Gastrocnemius medialis (tissue), 4 donors: ENCODE data around the gene LTK.

Experiments used
- POLR2A ChIP-seq, 2 donors: fragments of 450-650 bp; IDR thresholded peaks; one replicate each; pipeline ENCODE4 v1.6.1; 2017; ENCODE audit warnings: antibody characterized with exemption in 2 of 2, mild to moderate bottlenecking in 2 of 2, moderate library complexity in 2 of 2
- TF ChIP-seq, protein P1 (sequence below), 5 experiments: fragments of 450-650 bp in 3 of 5; fragments of 200-600 bp in 2 of 5; sonication (generic) in 2 of 5; IDR thresholded peaks in 4 of 5; conservative IDR thresholded peaks in 1 of 5; 1 replicate in 4 of 5; 2 replicates in 1 of 5; pipeline ENCODE4 v1.5.1; 2016 to 2019; ENCODE audit warnings: antibody characterized with exemption in 5 of 5, mild to moderate bottlenecking in 3 of 5, moderate library complexity in 3 of 5

DNA sequence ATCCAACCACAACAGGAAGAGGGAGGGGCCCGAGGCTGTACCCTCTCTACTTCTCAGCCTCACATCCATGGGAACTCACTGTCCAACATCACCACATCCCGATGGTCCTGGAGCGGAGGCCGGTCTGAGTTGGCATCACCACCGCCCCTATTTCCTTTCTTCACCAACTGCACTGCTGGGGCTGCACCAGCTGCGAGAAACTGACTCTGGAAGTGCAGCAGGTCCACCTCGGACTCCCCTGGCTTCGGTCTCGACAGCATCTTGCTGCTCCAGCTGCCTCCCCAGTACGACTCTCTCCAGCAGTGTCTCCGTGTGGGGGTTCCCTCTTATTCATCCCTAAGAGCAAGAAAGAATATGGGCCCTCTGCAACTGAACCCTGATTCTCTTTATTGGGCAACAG is 23.2 kb upstream of the LTK start:
- TF ChIP-seq, protein P1, sequence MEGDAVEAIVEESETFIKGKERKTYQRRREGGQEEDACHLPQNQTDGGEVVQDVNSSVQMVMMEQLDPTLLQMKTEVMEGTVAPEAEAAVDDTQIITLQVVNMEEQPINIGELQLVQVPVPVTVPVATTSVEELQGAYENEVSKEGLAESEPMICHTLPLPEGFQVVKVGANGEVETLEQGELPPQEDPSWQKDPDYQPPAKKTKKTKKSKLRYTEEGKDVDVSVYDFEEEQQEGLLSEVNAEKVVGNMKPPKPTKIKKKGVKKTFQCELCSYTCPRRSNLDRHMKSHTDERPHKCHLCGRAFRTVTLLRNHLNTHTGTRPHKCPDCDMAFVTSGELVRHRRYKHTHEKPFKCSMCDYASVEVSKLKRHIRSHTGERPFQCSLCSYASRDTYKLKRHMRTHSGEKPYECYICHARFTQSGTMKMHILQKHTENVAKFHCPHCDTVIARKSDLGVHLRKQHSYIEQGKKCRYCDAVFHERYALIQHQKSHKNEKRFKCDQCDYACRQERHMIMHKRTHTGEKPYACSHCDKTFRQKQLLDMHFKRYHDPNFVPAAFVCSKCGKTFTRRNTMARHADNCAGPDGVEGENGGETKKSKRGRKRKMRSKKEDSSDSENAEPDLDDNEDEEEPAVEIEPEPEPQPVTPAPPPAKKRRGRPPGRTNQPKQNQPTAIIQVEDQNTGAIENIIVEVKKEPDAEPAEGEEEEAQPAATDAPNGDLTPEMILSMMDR (IDR thresholded peaks at IDR 0.05 in 4 of 5, conservative IDR thresholded peaks at IDR 0.05 in 1 of 5): no peak
- no peak for TF ChIP-seq POLR2A (IDR thresholded peaks at IDR 0.05)
